GM21717 (cell line): ENCODE data around the gene PPP1R13L.

Experiments used
- ATAC-seq: cut with Tn5 transposase; IDR thresholded peaks from one replicate; pipeline ENCODE4 v1.9.1; 2021; ENCODE audit warnings: mild to moderate bottlenecking, moderate library complexity; ENCODE audit not compliant: unreplicated experiment

The PPP1R13L gene

DNA sequence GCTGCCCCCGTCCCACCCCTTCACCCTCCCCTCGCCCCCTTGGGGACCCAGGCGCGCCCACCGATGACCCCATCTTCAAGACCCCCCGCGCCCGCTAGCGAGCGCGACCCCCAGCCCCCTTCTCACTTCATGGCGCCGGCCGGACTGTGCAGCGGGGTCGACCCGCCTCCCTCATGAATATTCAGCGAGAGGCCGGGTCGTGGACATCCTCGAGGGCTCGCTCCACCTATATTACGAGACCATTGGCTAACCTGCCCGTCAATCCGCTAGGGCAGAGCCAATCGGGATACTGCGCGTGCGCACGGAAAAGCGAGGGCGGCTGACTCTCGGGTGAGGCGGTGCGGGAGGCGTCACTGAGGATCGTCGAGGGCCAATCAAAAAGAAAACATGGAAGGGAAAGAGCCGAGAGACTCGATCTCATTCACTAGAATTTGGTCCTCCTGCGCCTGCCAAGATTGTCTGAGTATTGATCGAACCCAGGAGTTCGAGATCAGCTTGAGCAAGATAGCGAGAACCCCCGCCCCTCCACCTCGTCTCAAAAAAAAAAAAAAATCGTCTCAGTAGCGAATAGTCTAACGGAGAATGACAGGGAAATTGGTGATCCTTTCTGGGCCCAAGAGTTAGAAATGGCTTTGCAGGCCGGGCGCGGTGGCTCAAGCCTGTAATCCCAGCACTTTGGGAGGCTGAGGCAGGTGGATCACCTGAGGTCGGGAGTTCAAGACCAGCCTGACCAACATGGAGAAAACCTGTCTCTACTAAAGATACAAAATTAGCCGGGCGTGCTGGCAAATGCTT is 34.3 kb downstream of the PPP1R13L start, which contains the start of gene ERCC2:
Gene ERCC2, minus strand, starts transcription at position 164 of the 795 bp plus-strand sequence. Its CDS starts 33 bp downstream, at position 131.
- ATAC-seq, result peak; percentile 87

- no peak for ATAC-seq
Observed at GRCh38 chr19:45368737-45369340, 36.0 kb downstream of the PPP1R13L start.

DNA sequence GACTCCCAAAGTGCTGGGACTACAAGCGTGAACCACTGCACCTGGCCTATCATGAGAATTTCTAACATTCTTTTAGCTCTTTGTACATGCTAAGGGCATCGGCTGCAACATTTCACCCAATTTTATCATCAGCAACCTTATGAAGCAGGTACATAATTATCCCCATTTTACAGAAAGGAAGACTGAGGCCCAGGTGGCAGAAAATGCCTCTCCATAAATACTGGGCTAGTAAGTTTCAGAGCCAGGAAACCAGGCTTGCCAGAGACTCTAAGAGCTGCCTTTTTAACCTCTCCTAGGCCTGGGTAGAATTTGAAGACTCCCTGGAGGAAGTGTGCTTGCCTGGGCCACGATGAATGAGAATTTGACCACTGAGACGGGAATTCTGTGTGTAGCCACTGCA is 36.7 kb downstream of the PPP1R13L start:
- ATAC-seq, result no peak

DNA sequence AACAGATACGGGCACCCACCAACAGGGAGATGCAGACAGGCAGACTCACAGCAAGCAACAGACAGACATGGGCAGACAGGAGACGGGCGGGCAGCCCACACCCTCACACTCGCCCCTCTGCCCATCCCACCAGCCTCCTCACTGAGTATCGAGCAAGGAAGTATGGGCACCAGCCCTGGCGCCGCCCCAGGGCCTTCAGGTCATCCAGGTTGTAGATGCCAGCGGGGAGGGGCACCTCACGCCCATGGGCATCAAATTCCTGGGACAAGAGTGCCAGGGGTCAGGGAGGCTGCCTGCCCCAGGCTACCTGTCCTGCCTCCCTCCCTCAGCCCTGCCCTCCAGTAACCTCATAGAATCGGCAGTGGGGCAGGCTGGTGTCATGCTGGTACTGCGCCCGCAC is 40.2 kb downstream of the PPP1R13L start:
- ATAC-seq, result no peak

- ATAC-seq, result no peak
Observed at GRCh38 chr19:45363861-45364459, 40.9 kb downstream of the PPP1R13L start.

- no peak for ATAC-seq
Observed at GRCh38 chr19:45362291-45362690, 42.6 kb downstream of the PPP1R13L start.

- no peak for ATAC-seq
Observed at GRCh38 chr19:45361608-45362007, 43.3 kb downstream of the PPP1R13L start.

GRCh38 chr19:45358213-45358792 is 46.6 kb downstream of the PPP1R13L start:
- no peak for ATAC-seq

DNA sequence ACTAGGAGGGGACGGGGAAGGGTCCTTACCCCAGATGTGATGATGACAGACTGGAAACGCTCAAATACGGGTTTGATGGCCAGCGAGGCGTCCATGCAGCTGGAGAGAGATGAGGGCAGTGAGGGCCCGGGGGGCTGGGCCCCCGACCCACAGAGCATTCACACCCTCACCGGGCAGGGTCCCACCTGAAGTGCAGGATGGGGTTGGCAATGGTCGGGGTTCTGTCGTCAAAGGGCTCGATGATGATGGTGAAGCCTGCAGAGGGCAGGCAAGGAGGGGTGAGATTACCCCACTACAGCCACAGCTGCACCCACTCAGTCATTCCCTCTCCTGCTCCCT is 47.5 kb downstream of the PPP1R13L start:
- no peak for ATAC-seq

DNA sequence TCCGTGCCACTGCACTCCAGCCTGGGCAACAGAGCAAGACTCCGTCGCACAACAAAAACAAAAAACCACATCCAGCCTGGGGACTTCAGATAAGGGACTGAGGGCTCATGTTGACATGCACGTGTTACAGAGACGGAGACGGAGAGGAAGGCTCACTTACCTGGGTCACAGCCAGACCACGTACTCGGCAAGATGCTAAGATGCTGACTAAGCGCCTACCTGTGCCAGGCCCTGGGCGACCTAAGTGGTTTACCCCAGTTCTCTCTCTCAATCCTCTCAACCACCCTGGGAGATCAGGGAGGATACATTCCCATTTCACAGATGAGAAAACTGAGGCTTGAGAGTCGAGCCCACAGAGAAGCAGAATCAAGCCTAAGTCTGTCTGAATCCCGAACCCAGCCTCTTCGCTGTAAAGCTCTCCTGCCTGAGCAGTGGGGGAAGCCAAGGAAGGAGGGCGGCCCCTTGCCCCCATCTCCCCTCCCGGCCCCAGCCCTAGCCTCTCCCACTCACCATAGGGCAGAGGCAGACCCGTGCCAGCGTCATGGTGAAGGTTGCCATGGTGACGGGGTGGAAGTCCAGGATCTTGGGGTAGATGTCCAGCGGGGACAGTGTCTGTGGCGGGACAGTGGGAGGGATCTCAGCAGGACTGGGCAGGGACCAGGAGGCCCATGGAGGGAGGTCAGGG is 48.0 kb downstream of the PPP1R13L start:
- ATAC-seq, result no peak

DNA sequence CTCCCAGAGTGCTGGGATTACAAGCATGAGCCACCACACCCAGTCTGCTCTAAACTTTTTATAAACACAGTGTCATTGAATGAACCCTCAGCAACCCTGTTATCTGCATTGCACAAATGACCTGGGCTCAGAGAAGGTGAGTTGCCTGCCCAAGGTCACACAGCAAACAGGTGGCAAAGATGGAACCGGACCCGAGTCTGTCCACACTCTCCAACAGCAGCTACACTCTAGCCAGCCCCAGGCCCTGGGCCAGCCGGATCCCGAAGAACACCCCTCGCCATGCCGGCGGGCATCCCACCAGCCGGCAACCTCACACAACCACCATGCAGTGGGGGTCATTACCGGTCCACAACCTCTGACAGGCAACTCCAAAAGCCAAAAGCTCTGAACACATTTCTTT is 49.0 kb downstream of the PPP1R13L start:
- no peak for ATAC-seq

- ATAC-seq, result no peak
Observed at GRCh38 chr19:45355402-45355801, 49.5 kb downstream of the PPP1R13L start.

DNA sequence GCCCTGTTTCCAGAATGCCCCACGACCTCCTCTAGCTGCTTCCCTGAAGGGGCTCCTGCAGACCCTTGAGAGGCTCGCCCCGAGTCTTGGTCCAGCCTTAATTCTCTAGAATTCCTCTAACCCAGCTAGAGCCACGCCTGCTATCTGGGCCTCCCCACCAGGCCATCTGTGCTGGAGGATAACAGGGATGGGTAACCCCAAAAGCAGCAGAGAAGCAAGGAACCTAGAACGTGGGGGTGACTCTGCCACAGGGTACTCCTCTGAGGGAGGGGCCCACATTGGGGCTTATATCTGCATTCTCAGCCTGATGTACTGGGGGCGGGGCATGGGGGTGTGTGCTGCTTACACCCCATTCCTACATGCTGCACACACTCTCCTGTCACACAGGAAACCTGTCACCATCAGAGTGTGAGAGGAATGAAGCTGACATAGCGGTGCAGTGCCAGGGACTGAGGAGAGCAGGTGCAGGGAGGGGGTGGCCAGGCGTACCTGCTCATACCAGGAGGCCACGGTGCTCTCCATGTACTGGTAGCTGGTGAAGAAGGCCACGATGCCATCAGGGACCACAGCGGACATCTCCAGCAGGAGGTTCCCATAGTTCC is 50.5 kb downstream of the PPP1R13L start:
- no peak for ATAC-seq

DNA sequence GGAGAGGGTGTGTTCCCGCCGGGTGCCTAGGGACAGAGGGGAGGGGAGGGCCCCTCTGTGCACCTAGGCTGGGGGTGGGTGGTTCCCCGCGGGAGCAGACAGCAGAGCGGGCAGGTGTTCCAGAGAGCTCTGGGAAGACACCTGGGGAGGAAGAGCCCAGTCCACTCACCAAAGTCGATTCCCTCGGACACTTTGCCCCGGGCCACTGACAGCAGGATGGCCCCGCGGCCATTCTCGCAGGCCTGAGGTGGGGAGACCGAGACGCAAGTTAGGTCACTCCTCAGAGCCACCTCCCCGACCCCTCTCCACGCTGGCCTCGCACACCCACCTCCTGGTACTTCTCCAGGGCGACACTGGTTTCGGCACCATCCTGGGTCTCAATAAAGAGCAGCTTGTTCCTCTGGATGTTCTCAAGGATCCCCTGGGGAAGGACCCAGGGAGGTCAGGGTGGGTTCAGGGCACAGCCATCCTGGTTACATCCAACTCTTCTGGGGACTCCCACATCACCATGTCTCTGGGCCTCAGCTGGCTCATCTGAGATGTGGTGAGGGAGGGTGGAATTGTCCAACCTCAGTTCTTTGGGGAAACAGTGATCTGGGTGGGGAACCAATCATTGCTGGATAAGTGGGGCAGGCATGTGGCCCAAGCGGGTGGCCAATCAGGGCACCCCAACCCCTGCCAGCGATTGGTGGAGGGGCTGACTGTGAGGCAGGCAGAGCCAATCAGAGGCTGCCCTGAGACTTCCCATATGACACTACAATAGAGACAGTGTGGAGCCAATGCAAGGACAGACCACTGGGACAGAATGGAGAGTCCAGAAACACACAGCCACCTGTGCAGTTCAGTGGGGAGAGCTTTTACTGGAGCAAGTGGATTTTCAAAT is 51.7 kb downstream of the PPP1R13L start:
- ATAC-seq, result no peak

- ATAC-seq, result no peak
Observed at GRCh38 chr19:45352471-45352870, 52.4 kb downstream of the PPP1R13L start.

DNA sequence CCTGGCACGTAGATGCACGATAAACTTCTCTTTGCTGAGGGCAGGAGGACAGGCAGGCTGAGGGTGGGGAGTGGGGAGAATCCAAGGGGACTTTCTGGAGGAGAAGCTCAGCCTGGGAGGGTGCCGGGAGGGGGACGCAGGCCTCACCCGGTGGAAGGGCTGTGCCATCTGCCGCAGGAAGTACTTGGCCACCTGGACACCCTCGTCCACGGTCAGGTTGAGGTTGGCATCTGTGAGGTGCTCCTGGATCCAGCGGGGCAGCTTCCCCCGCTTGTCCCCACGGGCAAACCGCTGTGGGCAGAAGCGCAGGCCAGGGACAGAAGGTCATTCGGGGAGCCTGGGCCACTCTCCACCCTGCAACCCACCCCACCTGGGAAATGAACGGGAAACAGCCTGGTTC is 52.8 kb downstream of the PPP1R13L start:
- no peak for ATAC-seq

- ATAC-seq, result no peak
Observed at GRCh38 chr19:45351401-45351952, 53.4 kb downstream of the PPP1R13L start.

GRCh38 chr19:45350477-45351058 is 54.3 kb downstream of the PPP1R13L start:
- ATAC-seq, result no peak

- no peak for ATAC-seq
Observed at GRCh38 chr19:45349430-45349941, 55.4 kb downstream of the PPP1R13L start.
